Measurements from ENCODE around the gene MAP4K2. TPM values are rescaled to one million over a fixed set of nuclear protein-coding genes. Genes with fewer than 3 reads are reported as not detected.

Gene MAP4K2
- total RNA-seq, 1 experiment from 2014 or later = 10.4 TPM

DNA sequence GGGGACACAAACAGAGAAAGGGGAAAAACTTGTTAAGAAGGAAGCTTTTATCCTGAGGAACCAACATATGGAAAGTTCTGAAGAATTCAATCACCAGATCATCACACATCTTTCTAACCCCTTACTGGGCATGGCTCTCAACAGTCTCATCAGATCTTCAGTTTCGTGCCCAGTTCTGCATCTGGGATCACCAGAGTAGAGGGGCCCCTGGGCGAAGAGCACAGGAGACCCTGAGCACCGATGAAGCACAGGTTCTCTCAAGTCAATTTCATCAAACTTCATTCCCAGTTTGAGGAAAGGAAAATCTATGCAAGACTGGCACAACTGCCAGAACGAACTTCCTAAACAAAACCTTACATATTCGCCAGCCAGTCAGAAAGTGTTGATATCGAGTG is 34.7 kb downstream of the MAP4K2 start:
- DNase-seq (ENCODE audit: low read depth) = no peak

DNA sequence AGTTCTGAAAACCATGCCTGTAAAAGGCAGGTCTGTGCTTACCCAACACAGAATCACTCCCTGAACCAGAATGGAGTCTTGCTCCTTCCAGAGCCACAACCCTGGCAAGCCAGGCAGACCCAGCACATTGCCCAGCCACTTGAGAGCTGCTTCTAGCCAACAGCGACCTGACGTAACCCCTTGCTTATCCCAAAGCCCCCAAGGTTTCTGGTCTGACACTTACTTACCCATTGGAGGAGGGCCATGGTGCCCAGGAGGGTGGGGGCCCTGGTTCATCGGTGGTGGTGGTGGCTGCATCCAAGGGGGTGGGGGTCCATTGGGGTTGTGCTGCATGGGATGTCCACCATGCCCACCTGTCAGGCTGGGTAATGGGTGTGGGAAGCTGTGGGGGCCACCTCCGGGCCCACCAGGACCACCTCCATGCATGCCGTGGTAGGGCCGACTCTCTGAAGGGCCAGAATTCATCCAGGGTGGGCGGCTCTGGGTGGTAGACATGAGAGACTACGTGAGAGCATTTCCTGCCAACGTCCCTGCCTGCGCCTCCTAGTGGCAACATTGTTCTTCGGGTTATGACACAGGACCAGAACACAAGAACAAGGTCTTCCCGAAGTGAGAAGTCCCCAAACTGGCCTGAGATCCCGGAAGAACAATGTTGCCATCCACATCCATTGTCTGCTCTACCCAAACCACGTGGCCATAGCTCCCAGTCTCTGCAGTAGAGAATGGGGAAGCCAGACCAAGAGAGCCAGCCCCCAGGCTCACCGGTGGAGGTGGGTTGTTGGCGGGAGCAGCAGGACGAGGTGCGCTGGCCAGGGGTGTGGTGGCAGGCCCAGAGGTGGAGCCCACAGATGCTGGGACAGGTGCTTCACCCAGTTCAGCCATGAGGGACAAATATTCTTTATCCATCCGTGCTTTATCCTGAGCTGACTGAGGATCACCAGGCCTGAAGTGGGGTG is 35.4 kb downstream of the MAP4K2 start:
- peak; percentile 66 for DNase-seq (ENCODE audit: low read depth)

GRCh38 chr11:64766881-64767280 is 36.1 kb downstream of the MAP4K2 start:
- DNase-seq (ENCODE audit: low read depth) = no peak

- DNase-seq (ENCODE audit: low read depth) = no peak
Observed at GRCh38 chr11:64765851-64766665, 37.0 kb downstream of the MAP4K2 start.

- DNase-seq (ENCODE audit: low read depth) = no peak
Observed at GRCh38 chr11:64765291-64765850, 37.6 kb downstream of the MAP4K2 start.

DNA sequence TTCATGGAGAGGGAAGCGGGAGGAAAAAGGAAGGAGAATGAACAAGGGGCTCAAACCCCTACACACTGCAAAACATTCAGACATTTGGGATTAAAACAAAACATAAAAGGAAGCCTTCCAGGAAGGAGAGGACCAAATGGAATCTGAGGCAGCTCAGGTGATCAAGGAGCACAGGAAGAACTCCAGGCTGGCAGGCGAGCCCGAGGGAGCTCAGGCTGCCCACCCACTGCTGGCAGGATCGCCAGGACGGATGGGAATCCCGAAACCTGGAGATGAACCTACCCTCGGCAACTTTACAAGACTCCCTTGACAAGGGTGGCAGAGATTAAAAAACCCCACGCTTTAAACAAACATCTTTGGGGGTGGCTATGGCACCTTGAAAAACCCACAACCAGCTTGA is 38.3 kb downstream of the MAP4K2 start:
- no peak for DNase-seq (ENCODE audit: low read depth)

GRCh38 chr11:64764040-64764611 is 38.9 kb downstream of the MAP4K2 start:
- no peak for DNase-seq (ENCODE audit: low read depth)

DNA sequence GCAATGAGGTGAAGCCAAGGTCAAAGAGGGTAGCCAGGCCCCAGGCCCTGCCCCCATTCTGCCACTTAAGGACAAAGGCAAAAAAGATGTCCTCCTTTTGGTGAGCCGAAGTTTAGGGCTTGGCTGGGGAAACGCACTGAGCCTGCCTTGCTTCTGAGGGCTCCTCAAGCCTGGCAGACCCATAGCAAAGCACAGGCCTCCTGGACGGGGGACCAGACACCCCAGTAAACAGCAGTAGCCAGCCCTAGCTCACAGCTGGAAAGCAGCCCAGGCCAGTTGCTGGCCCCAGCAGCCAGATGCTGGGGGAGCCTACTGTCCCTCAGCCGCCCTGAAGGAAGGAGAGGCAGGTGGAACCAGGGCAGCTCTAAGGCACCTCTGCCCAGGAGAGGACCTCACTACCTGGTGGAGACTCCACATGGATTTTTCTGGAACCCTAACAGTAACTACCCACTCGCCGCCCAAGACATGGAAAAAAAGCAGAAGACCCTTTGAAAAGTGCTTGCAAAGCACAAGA is 39.4 kb downstream of the MAP4K2 start:
- no peak for DNase-seq (ENCODE audit: low read depth)

DNA sequence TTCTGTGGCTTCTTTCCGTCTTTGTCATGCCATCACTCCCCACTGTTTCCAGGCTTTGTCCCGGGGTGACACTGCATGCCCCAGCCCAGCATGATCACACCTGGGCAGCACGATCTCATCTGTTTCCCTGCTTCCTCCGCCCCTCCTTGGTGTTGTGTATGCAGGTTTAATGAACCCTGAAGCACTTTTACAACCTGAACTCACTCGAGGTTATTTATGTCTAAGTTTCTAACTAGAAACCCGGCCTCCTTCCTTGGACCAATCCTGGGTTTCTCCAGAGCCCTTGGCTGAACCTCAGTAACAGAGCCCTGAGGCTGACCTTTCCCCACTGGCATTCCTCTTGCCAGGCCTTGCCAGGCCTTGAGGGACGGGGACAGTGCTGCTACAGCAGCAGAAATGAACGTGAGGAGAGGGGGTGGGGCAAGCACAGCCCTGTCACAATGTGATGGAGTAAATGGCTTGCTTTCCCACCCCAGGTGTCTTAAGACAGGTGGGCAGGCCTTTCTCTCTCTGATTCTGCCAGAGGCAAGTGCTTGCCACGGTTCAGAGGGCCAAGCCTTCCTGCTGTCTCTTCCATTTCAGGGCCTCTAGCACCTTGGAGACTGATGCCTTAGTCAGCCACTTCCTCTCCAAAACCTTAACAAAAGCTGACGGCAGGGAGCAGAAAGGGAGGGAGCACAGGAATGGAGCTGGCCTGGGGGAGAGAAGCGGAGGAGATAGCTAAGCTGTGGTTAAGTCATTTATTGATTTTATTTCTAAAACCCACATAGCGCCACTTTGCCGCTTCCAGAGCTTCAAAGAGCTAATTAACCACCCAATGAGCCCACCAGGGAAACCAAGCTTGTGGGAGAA is 40.1 kb downstream of the MAP4K2 start:
- DNase-seq (ENCODE audit: low read depth) = peak; percentile 76

DNA sequence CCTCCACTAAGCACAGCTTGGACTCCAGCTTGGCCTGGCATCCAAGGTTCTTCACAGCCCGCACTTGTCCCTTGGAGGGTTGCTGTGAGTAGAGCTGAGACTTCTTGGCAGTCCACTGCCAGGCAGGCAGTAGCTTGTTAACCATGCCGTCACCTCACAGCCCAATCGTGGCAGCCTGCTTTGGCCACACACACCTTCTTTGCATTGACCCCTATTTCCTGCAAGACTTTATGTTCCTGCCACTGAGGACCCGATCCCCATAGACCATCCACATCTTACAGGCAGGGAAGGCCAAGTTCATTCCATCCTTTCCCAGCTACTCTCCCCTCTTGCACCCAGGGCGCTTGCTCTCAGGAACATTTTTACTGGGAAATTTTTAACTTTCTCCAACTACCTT is 40.7 kb downstream of the MAP4K2 start:
- no peak for DNase-seq (ENCODE audit: low read depth)

- no peak for DNase-seq (ENCODE audit: low read depth)
Observed at GRCh38 chr11:64760759-64761420, 42.1 kb downstream of the MAP4K2 start.

GRCh38 chr11:64759722-64760719 is 43.0 kb downstream of the MAP4K2 start, which contains the start of gene PYGM:
TSS of gene PYGM (minus strand) at chr11:64759974. CDS start at chr11:64759898, 76 bp downstream.
- no peak for DNase-seq (ENCODE audit: low read depth)

- DNase-seq (ENCODE audit: low read depth) = no peak
Observed at GRCh38 chr11:64759131-64759721, 43.8 kb downstream of the MAP4K2 start.

DNA sequence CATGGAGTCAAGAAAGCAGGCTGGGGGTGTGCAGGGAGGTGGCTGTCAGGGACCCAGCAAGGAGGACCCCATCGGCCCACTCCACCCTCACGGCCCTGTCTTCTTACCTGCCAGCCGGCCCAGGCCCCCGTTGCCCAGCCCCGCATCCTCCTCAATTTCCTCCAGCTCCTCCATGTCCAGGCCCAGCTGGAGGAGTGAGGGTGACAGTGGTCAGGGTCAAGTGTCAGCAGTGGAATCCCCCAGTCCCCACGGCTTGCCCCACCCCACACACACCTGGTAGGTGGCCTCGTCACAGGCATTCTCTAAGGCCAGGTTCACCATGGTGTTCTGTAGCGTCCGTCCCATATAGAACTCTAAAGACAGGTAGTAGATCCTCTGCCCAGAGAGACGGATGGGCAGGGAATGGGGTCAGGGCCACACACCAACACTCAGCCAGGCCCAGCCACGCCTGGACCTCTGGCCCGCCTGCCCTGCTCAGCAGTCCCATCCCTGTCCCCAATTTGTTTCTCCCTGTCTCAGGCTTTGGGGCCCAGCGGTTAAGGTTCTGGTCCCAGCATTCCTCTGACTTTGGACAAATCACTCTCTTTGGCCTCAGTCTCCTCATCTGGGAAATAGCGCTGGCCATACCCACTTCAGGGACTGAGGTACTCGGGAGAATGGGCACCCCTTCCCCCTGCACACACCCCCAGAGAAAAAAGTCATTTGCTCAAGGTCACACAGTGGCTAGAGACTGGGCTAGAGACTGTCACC is 44.5 kb downstream of the MAP4K2 start:
- DNase-seq (ENCODE audit: low read depth) = no peak

- DNase-seq (ENCODE audit: low read depth) = no peak
Observed at GRCh38 chr11:64757549-64758329, 45.3 kb downstream of the MAP4K2 start.

- no peak for DNase-seq (ENCODE audit: low read depth)
Observed at GRCh38 chr11:64755681-64756361, 47.2 kb downstream of the MAP4K2 start.
